Pons (tissue), 1 donor: ENCODE data around the gene TRMT44.

Experiments
- DNase-seq: peaks from one replicate; pipeline ENCODE4 v3.0.0-alpha.2; 2016; ENCODE audit warnings: low spot score

Gene TRMT44, protein sequence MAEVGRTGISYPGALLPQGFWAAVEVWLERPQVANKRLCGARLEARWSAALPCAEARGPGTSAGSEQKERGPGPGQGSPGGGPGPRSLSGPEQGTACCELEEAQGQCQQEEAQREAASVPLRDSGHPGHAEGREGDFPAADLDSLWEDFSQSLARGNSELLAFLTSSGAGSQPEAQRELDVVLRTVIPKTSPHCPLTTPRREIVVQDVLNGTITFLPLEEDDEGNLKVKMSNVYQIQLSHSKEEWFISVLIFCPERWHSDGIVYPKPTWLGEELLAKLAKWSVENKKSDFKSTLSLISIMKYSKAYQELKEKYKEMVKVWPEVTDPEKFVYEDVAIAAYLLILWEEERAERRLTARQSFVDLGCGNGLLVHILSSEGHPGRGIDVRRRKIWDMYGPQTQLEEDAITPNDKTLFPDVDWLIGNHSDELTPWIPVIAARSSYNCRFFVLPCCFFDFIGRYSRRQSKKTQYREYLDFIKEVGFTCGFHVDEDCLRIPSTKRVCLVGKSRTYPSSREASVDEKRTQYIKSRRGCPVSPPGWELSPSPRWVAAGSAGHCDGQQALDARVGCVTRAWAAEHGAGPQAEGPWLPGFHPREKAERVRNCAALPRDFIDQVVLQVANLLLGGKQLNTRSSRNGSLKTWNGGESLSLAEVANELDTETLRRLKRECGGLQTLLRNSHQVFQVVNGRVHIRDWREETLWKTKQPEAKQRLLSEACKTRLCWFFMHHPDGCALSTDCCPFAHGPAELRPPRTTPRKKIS

GRCh38 chr4:8440492-8441311, at the start of gene TRMT44, which contains the start of gene ACOX3:
TSS of gene TRMT44 (plus strand) at chr4:8440777. CDS start at chr4:8440823, 46 bp downstream.
TSS of gene ACOX3 (minus strand) at chr4:8440723. CDS start at chr4:8416521, 24,202 bp downstream.
- peak; percentile 87 for DNase-seq

DNA sequence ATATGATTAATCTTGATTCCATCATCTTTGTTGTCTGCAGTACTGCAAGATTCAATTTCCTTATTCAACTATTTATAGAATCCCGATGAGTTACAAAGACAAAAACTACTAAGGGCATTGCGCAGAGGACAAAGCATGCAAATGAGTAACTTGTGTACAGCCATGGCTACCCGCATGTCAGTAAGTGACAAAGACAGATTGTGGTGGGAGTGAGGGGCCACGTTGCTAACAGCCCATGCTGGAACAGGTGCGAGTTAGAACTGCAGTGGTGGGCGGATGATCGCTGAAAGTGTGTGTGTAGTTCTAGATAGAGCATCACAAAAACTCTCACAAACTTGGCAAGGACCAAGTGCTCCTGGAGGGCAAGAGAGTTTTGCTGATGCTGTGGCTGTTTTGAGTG, 49.5 kb upstream of the TRMT44 start:
- peak; percentile 9 for DNase-seq

- DNase-seq: peak; percentile 59
These were observed 48.6 kb upstream of the TRMT44 start for GRCh38 chr4:8391972-8392371.

GRCh38 chr4:8392591-8393190, 47.9 kb upstream of the TRMT44 start:
- DNase-seq: peak; percentile 10

DNA sequence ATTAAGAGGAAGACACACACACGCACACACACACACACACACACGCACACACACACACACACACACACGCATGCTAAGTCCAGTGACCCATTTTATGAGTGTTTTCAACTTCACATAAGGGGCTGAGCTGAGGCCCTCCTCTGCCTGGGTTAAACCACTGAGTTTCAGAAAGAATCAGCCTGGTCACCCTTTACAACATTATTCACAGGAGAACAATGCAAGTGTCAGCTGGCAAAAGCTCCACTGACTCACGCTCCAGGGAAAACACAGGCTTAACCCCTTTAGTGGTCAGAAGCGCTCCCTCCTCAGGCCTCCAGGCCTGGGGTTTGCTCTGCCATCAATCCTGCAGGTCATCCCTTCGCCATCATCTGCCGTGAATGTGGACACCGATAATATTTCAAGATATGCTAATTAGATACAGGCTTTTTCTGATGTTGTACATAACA, 47.0 kb upstream of the TRMT44 start:
- peak; percentile 93 for DNase-seq

DNA sequence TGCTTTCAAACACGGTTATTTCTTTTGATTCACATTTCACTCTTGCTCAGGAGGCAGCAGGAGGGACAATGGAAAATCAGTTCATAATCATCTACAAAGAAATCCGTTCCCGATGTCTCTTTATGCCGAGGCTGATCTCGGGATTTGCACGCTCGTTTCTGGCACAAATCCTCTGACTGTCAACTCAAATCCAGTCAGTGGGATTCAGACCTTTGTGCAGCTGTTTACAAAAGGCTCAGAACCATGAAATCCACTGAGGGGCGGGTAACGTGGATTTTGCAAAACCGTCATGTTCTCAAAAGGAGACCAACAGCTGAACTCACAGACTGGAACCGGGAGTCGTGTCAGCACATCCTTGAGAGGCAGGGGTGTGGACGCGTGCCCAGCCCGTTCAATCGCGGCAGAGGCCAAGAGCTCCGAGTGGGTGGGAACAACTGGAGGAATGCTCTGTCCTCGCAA, 46.5 kb upstream of the TRMT44 start:
- peak; percentile 72 for DNase-seq

- DNase-seq: peak; percentile 88
These were observed 45.8 kb upstream of the TRMT44 start for GRCh38 chr4:8394806-8395205.

DNA sequence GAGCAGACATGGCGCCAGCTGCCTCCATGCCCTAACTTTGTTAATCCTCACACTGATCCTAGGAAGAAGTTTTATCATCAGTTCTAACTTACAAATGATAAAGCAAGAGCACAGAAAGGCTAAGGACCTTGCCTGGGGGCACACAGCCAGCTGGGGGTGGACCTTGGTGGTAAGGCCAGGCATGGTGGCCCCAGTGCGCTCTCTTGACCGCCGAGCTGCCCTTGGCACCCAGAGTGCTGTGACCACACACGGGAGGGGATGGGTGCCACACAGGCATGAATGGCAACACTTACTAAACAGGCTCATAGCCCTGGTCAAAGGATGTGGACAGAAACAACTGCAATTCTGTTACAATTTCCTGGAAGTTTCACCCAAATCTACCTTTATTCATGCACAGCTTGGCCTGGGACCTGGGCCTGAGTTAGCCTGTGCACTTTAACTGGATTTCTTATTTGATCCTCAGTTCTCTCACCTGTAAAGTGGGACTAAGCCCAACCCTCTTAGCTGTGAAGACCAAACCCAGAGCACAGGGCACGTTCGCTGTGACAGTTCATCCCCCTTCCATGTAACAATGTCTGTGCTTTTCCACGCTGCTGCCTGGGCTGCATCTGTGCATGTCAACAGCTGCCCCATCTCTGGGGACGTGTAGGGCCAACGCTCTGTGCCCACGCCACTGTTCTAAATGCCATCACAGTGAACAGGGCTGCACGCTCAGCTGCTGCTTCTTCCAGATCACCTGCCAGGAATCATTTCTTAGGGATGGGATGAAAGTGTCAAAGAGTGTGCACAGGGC, 44.9 kb upstream of the TRMT44 start:
- DNase-seq: peak; percentile 7

DNA sequence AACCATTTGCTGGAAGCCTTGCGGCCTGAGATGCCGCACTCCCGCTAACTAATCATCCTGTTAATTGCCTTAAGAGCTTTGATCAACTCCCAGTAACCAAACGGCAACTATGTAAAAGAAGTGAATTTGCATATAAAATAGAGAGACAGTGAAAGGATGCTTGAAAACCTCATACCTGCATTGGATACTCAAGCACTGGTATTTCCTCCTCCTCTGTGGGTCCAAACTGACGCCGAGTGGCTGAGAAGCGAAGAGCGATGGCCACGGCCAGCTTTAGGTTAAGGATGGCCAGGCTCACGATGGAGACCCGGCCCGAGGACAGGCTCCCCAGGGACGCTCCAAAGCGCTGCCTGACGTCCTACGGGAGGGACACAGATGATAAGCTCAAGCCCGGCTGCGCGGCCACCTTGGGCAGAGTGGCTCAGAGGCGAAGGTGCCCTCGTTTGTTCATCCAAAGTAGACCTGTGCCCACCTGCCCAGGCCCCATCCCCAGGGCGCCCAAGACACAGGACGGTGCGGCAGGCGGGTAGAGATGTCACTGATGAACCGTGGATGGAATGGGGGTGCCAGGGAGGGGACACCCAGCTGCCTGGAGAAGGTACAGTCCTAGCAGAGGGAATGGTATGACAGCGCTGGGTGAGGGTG, 43.7 kb upstream of the TRMT44 start:
- DNase-seq: no peak

DNA sequence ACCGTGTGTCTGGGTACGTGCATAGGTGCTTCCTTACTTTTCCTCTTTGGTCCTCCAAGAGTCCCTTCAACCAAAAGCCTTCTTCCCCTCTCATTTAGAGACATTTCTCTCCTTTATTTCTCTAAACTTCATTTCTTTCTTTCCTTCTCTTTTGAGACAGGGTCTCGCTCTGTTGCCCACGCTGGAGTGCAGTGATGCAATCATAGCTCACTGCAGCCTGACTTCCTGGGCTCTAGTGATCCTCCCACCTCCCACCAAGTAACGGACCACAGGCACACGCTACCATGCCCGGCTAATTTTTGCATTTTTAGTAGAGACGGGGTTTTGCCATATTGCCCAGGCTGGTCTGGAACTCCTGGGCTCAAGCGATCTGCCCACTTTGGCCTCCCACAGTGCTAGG, 42.2 kb upstream of the TRMT44 start:
- DNase-seq: no peak

DNA sequence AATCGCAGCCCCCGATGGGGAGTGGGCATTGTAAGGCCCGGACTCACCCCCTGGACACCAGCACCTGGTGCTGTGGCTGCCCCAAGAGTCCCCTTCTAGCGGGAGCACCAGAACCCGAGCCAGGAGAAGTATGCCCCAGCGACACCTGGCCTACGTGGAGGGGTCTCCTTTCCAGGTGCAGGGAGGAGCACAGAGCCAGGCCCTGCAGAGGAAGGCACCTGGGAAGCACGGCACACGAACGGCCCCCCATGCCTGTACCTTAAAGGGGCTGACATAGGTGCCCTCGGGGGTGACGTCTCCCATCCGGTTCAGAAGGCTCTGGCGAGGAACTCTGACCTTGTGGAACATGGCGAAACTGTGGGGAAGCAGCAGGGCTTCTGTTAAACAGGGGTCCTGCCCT, 41.3 kb upstream of the TRMT44 start:
- no peak for DNase-seq

DNA sequence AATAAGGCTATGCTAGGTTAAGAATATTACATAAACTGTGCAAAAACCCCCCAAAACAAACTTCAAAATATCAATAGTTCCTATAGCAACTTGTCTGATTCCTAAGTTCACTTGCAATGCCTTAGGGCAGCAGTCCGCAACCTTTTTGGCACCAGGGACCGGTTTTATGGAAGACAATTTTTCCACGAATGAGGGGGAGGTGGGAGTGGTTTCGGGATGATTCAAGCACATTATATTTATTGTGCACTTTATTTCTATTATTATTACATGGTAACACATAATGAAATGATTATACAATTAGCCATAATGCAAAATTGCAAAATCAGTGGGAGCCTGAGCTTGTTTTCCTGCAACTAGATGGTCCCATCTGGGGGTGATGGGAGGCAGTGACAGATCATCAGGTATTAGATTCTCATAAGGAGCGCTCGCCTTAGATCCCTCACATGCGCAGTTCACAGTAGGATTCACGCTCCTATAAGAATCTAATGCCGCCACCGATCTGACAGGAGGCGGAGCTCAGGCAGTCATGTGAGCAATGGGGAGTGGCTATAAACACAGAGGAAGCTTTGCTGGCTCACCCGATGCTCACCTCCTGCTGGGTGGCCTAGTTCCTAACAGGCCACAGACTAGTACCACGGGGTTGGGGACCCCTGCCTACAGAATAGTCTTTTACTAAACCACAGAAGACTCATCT, 39.8 kb upstream of the TRMT44 start:
- DNase-seq: peak; percentile 38

- no peak for DNase-seq
These were observed 38.9 kb upstream of the TRMT44 start for GRCh38 chr4:8401665-8402064.

GRCh38 chr4:8402181-8402597, 38.4 kb upstream of the TRMT44 start:
- peak; percentile 3 for DNase-seq

GRCh38 chr4:8402640-8403039, 37.9 kb upstream of the TRMT44 start:
- peak; percentile 11 for DNase-seq

GRCh38 chr4:8403173-8403753, 37.3 kb upstream of the TRMT44 start:
- peak; percentile 69 for DNase-seq

GRCh38 chr4:8403976-8404375, 36.6 kb upstream of the TRMT44 start:
- DNase-seq: no peak

DNA sequence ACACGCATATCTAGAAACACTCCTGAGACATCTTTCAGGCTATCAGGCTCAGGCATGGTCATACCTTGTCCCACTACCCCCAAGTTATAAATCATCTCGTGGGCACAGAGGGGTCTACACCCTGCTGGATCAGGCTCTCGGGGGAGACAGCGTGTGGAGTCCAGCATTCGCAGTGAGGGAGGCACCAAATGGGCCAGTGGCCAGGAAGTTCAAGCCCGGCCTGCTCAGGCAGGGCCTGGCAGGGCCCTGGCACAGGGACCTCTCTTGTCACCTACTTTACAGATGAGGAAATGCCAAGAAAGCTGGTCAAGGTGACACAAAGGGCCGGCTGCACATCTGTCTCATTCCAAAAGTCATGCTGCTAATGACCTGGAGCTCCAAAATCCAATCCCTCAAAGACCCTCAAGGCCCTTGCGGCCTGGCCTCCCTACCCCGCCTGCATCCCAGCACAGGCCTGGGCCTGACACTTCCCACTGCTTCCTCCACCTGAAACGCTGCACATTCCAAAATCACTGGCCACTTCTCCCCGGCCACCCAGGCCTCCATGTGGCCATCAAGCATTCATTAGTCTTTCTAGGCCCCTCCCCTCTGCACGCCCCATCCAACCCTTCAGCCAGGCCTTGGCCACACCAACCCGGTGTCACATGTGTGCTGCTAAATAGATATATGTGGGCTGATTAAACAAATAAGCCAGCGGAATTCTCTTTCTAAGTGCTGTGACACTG, 35.6 kb upstream of the TRMT44 start:
- no peak for DNase-seq

- no peak for DNase-seq
These were observed 35.1 kb upstream of the TRMT44 start for GRCh38 chr4:8405516-8405875.
